ENCODE results near the gene RABGGTA.

GRCh38 chr14:24273422-24273998 is 2.1 kb upstream of the RABGGTA start:
- TF ChIP-seq FOXM1 (IDR thresholded peaks at IDR 0.05; ENCODE audit: borderline replicate concordance, low read depth) (no peak), CEBPB (IDR thresholded peaks at IDR 0.05) (no peak), EGR1 (IDR thresholded peaks at IDR 0.05) (no peak), EP300 (IDR thresholded peaks at IDR 0.05; ENCODE audit: borderline replicate concordance) (no peak), YY1 (IDR thresholded peaks at IDR 0.05; ENCODE audit: low read depth) (no peak), CREB1 (IDR thresholded peaks at IDR 0.05; ENCODE audit: low read depth) (no peak), NFIC (IDR thresholded peaks at IDR 0.05) (no peak), USF1 (IDR thresholded peaks at IDR 0.05) (no peak), MAX (IDR thresholded peaks at IDR 0.05) (no peak)

Measured in Ishikawa (cell line).